OCI-LY3 (cell line): ENCODE data around the gene HSPA9.

Experiments
- EZH2phosphoT487 ChIP-seq: fragments of 200-600 bp; shearing (Covaris generic); IDR thresholded peaks from 2 replicates; pipeline ENCODE4 v1.6.1; 2018; ENCODE audit warnings: antibody characterized with exemption, mixed run types, low read depth
- TF ChIP-seq, protein P1 (sequence below): fragments of 200-600, 300-600 bp; sonication (generic); IDR thresholded peaks from 2 replicates; pipeline ENCODE4 v1.5.1; 2014; ENCODE audit warnings: antibody characterized with exemption, low read length, low read depth

- TF ChIP-seq, protein P1, sequence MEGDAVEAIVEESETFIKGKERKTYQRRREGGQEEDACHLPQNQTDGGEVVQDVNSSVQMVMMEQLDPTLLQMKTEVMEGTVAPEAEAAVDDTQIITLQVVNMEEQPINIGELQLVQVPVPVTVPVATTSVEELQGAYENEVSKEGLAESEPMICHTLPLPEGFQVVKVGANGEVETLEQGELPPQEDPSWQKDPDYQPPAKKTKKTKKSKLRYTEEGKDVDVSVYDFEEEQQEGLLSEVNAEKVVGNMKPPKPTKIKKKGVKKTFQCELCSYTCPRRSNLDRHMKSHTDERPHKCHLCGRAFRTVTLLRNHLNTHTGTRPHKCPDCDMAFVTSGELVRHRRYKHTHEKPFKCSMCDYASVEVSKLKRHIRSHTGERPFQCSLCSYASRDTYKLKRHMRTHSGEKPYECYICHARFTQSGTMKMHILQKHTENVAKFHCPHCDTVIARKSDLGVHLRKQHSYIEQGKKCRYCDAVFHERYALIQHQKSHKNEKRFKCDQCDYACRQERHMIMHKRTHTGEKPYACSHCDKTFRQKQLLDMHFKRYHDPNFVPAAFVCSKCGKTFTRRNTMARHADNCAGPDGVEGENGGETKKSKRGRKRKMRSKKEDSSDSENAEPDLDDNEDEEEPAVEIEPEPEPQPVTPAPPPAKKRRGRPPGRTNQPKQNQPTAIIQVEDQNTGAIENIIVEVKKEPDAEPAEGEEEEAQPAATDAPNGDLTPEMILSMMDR = no peak; the same call in 1 of the 2 replicates
- TF ChIP-seq EZH2phosphoT487 = no peak
Observed at GRCh38 chr5:138610415-138610917, 35.3 kb upstream of the HSPA9 start.
